Tibial nerve (tissue), 4 donors: Measurements from ENCODE around the gene BARX1.

Experiments used
- EP300 ChIP-seq, 2 donors: sonication (generic); formaldehyde crosslinking; IDR thresholded peaks; one replicate each; pipeline ENCODE4 v1.6.1; 2017; ENCODE audit warnings: antibody characterized with exemption in 2 of 2, mild to moderate bottlenecking in 1 of 2
- TF ChIP-seq, protein P1 (sequence below), 5 experiments: fragments of 200-600 bp in 3 of 5; fragments of 450-650 bp in 2 of 5; sonication (generic) in 3 of 5; IDR thresholded peaks; one replicate each; pipeline ENCODE4 v1.5.1; 2016 to 2019; ENCODE audit warnings: antibody characterized with exemption in 5 of 5, mild to moderate bottlenecking in 3 of 5, moderate library complexity in 2 of 5

DNA sequence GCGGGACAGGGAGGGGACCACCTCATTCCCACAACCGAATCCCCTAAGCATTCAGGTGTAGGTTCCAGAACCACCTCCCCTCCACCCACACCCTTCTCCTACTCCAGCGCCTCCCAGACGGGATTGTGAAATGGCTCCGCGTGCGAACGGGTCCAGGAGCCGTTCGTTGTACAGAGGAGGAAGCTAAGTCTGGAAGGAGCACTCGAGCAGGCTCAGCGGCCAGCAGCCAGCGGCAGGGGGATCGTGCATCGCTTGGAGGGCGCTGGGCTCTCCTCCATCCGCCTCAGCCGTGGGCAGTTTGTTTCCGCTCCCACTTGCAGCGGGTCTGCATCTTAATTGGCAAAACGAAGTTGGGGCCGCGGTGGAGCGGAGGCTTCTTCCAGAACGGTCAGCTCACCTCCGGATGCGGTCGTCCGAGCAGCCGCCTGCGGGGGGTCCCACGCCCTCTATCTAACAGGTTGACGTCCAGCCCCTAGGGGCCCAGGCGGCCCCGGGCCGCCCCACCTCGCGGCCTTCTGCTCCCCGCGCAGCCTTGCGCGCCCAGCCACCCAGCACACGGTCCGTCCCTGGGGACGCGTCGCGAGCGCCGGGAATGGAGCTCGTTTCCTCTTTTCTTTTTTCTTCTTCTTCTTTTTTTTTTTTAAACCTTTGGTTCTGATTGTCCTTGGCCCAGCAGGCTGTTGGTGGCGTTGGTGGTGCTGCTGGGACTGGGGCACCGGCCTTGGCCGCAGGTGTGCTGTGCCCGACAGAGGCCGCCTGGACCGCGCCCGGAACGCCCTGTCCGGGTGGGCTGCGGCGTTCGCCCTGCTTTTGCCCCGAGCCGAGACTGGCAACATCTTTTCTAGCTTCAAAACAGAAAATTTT is 3.9 kb upstream of the BARX1 start:
- TF ChIP-seq, protein P1, sequence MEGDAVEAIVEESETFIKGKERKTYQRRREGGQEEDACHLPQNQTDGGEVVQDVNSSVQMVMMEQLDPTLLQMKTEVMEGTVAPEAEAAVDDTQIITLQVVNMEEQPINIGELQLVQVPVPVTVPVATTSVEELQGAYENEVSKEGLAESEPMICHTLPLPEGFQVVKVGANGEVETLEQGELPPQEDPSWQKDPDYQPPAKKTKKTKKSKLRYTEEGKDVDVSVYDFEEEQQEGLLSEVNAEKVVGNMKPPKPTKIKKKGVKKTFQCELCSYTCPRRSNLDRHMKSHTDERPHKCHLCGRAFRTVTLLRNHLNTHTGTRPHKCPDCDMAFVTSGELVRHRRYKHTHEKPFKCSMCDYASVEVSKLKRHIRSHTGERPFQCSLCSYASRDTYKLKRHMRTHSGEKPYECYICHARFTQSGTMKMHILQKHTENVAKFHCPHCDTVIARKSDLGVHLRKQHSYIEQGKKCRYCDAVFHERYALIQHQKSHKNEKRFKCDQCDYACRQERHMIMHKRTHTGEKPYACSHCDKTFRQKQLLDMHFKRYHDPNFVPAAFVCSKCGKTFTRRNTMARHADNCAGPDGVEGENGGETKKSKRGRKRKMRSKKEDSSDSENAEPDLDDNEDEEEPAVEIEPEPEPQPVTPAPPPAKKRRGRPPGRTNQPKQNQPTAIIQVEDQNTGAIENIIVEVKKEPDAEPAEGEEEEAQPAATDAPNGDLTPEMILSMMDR (IDR thresholded peaks at IDR 0.05) = no peak
- TF ChIP-seq EP300 (IDR thresholded peaks at IDR 0.05) = no peak
